ENCODE measurements around the gene CHCHD5. TPM values are rescaled to one million over a fixed set of nuclear protein-coding genes. Genes with fewer than 3 reads are reported as not detected.
"Not testable (repeated sequence)": the region's sequence is repeated elsewhere in the genome, so short reads cannot be mapped to it uniquely, and the experiment has no call there.

The CHCHD5 gene
- total RNA-seq, 1 donor from 2014 or later: 35.4 TPM

DNA sequence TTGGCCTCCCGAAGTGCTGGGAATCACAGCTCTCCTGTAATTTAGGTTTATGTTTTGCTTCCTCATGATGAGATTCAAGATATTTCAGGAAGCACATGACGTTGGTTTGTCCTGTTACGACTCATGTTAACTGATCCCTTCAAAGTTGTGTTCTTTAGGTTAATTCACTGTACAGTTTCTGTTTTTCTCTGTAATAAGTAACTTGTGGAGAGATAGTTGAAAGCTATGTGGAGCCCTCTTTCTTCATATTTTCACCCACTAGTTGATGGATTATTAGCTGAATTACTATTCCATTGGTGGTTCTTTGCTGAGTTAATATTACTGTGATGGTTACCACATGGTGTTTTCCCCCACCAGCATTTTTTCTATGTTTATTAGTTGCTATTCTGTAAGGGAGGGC is 18.3 kb upstream of the CHCHD5 start:
- H3K27ac Mint-ChIP-seq (ENCODE audit: unreplicated experiment): no peak overlapping the region
- no peaks in the 10 kb centered on the region for H3K27me3 Mint-ChIP-seq (ENCODE audit: low read depth)
- peaks cover 34% of the 10 kb centered on the region for H3K36me3 Mint-ChIP-seq (ENCODE audit: low read depth)

DNA sequence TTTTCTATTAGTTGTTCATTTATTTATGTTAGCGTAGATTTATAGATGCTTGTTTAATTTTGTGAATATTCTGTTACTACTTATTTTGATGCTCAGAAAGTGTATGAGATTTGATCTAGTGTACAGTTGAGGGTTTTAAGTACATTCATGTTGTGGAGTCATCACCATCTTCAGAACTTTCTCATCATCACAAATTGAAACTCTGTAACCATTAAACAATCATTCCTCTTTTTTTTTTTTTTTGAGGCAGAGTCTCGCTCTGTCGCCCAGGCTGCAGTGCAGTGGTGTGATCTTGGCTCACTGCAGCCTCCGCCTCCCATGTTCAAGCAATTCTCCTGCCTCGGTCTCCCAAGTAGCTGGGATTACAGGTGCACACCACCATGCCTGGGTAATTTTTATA is 17.9 kb upstream of the CHCHD5 start:
- not testable (repeated sequence) for H3K9me3 Mint-ChIP-seq; H3K4me1 Mint-ChIP-seq; DNase-seq (ENCODE audit: low read depth, low spot score); H3K4me3 Mint-ChIP-seq; H3K27me3 Mint-ChIP-seq (ENCODE audit: low read depth); H3K27ac Mint-ChIP-seq (ENCODE audit: unreplicated experiment)
- H3K36me3 Mint-ChIP-seq (ENCODE audit: low read depth): peaks cover 35% of the 10 kb centered on the region

More for the DNA sequence above, 18.3 kb upstream of the CHCHD5 start:
- Mint-ChIP-seq H3K4me1 (no peaks in the 10 kb centered on the region), H3K9me3 (no peaks in the 10 kb centered on the region), H3K4me3 (no peak overlapping the region)
- DNase-seq (ENCODE audit: low read depth, low spot score): no peak
- TF ChIP-seq, protein P1, sequence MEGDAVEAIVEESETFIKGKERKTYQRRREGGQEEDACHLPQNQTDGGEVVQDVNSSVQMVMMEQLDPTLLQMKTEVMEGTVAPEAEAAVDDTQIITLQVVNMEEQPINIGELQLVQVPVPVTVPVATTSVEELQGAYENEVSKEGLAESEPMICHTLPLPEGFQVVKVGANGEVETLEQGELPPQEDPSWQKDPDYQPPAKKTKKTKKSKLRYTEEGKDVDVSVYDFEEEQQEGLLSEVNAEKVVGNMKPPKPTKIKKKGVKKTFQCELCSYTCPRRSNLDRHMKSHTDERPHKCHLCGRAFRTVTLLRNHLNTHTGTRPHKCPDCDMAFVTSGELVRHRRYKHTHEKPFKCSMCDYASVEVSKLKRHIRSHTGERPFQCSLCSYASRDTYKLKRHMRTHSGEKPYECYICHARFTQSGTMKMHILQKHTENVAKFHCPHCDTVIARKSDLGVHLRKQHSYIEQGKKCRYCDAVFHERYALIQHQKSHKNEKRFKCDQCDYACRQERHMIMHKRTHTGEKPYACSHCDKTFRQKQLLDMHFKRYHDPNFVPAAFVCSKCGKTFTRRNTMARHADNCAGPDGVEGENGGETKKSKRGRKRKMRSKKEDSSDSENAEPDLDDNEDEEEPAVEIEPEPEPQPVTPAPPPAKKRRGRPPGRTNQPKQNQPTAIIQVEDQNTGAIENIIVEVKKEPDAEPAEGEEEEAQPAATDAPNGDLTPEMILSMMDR (conservative IDR thresholded peaks at IDR 0.05): no peak

DNA sequence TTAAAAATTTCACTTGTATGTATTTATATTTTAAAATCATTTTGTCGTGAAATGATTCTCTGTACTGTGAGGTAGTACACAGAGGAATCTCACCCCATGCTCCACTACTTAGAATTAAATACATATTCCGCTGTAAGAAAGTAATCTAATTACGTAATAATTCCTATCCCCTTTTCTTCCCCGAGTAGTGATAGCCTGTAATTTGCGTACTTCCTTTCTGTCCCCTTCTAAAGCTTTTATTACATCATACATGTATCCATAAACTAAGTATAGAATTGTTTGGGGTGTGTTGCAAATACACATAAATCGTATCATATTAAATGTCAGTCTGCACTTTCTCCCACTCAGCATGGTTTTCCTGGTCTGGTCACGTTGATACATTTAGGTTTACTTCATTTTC is 12.4 kb upstream of the CHCHD5 start:
- TF ChIP-seq, protein P1 (conservative IDR thresholded peaks at IDR 0.05): no peak
- no peaks in the 10 kb centered on the region for H3K27me3 Mint-ChIP-seq (ENCODE audit: low read depth)
- no peaks in the 10 kb centered on the region for H3K9me3 Mint-ChIP-seq
- no peaks in the 10 kb centered on the region for H3K4me1 Mint-ChIP-seq
- H3K27ac Mint-ChIP-seq (ENCODE audit: unreplicated experiment): no peak overlapping the region
- no peak for DNase-seq (ENCODE audit: low read depth, low spot score)
- peaks cover 32% of the 10 kb centered on the region for H3K36me3 Mint-ChIP-seq (ENCODE audit: low read depth)
- no peak overlapping the region for H3K4me3 Mint-ChIP-seq

DNA sequence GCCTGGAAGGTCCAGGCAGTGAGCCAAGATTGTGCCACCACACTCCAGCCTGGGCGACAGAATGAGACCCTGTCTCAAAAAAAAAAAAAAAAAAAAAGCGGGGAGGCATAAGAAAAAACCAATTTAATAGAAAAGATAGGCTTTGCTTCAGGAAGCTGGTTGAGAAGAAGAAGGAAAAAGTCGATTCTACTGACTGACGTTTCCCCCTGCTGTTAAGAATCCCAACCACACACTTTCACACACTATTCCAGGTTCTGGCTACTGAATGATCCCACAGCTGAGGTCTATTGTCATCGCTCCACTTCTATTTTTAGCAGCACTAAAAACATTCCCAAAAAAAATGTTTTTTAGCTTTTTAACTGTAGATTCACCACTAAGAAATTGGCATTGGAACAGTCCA is 6.7 kb upstream of the CHCHD5 start:
- TF ChIP-seq, protein P1 (conservative IDR thresholded peaks at IDR 0.05): peak; percentile 35
- no peaks in the 10 kb centered on the region for H3K9me3 Mint-ChIP-seq
- no peak overlapping the region for H3K27ac Mint-ChIP-seq (ENCODE audit: unreplicated experiment)
- no peak for DNase-seq (ENCODE audit: low read depth, low spot score)
- no peak overlapping the region for H3K4me3 Mint-ChIP-seq
- H3K36me3 Mint-ChIP-seq (ENCODE audit: low read depth): no peaks in the 10 kb centered on the region
- H3K4me1 Mint-ChIP-seq: peaks cover 1% of the 10 kb centered on the region
- no peaks in the 10 kb centered on the region for H3K27me3 Mint-ChIP-seq (ENCODE audit: low read depth)

DNA sequence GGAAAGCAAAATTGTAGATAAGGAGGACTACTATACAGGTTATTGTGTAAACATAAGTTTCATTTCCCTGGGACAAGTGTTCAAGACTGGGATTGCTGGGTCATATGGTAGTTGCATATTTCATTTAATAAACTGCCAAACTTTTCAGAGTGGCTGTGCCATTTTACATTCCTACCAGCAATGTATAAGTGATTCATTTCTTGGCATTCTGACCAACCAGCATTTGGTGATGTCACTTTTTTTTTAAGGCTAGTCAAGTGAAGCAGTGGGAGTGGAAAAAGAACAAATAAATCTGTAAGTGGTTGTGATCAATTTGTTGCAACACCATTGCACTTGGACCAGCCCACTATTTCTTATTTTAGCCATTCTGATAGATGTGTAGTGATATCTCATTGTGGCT is 5.2 kb upstream of the CHCHD5 start:
- no peak for DNase-seq (ENCODE audit: low read depth, low spot score)
- Mint-ChIP-seq H3K4me3 (no peak overlapping the region), H3K27ac (ENCODE audit: unreplicated experiment) (no peak overlapping the region), H3K9me3 (no peaks in the 10 kb centered on the region), H3K4me1 (peaks cover 13% of the 10 kb centered on the region), H3K27me3 (ENCODE audit: low read depth) (no peaks in the 10 kb centered on the region), H3K36me3 (ENCODE audit: low read depth) (no peaks in the 10 kb centered on the region)
- TF ChIP-seq, protein P1 (conservative IDR thresholded peaks at IDR 0.05): no peak

DNA sequence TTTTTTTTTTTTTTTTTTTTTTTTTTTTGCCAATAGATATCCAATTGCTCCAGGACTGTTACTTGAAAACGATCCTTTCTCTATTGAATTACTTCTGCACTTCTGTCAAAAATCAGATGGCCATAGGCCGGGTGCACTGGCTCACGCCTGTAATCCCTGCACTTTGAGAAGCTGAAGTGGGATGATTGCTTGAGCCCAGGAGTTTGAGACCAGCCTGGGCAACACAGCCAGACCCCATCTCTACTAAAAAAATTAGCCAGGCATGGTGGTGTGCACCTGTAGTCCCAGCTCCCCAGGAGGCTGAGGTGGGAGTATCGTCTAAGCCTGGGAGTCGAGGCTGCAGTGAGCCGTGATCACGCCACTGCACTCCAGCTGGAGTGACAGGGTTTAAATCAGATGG is 4.3 kb upstream of the CHCHD5 start:
- peaks cover 4% of the 10 kb centered on the region for H3K36me3 Mint-ChIP-seq (ENCODE audit: low read depth)
- H3K4me1 Mint-ChIP-seq: peaks cover 22% of the 10 kb centered on the region
- H3K27me3 Mint-ChIP-seq (ENCODE audit: low read depth): no peaks in the 10 kb centered on the region
- H3K4me3 Mint-ChIP-seq: no peak overlapping the region
- H3K9me3 Mint-ChIP-seq: no peaks in the 10 kb centered on the region
- no peak overlapping the region for H3K27ac Mint-ChIP-seq (ENCODE audit: unreplicated experiment)
- DNase-seq (ENCODE audit: low read depth, low spot score): no peak
- TF ChIP-seq, protein P1 (conservative IDR thresholded peaks at IDR 0.05): no peak

Measured in neural crest cell (in vitro differentiated cells).